Endodermal cell (in vitro differentiated cells): ENCODE data around the gene ZNF566. TPM values are rescaled to one million over a fixed set of nuclear protein-coding genes. Genes with fewer than 3 reads are reported as not detected.

Experiments
- DNase-seq: peaks from one replicate; pipeline ENCODE4 v3.0.0-alpha.2; 2017
- H3K27ac ChIP-seq: 2 replicates; pipeline ENCODE4 v1.5.1; 2013; ENCODE audit warnings: mild to moderate bottlenecking, low read depth, low read length, moderate library complexity
- H3K27me3 ChIP-seq: 2 replicates; pipeline ENCODE4 v1.6.1; 2013; ENCODE audit warnings: mild to moderate bottlenecking, low read length, moderate library complexity; ENCODE audit not compliant: insufficient read depth, control insufficient read depth, poor library complexity, severe bottlenecking
- H3K36me3 ChIP-seq: 2 replicates; pipeline ENCODE4 v1.7.0; 2013; ENCODE audit warnings: mild to moderate bottlenecking, low read length, moderate library complexity; ENCODE audit not compliant: control insufficient read depth, insufficient read depth
- H3K4me1 ChIP-seq: one replicate; pipeline ENCODE4 v1.7.0; 2013; ENCODE audit warnings: low read length; ENCODE audit not compliant: control insufficient read depth, insufficient read depth
- H3K4me3 ChIP-seq: 2 replicates; pipeline ENCODE4 v1.5.1; 2013; ENCODE audit warnings: mild to moderate bottlenecking, low read length, moderate library complexity
- H3K9ac ChIP-seq: 2 replicates; pipeline ENCODE4 v1.6.1; 2013; ENCODE audit warnings: mild to moderate bottlenecking, low read length, moderate library complexity; ENCODE audit not compliant: poor library complexity, severe bottlenecking; ENCODE audit errors: extremely low read depth
- H3K9me3 ChIP-seq: 2 replicates; pipeline ENCODE4 v1.6.1; 2013; ENCODE audit warnings: mild to moderate bottlenecking, low read length, moderate library complexity; ENCODE audit not compliant: control insufficient read depth
- H3K27ac Mint-ChIP-seq: 2 replicates; pipeline ENCODE4 v1.8.0; 2020; ENCODE audit warnings: mixed read lengths
- H3K27me3 Mint-ChIP-seq: 2 replicates; pipeline ENCODE4 v1.8.0; 2021; ENCODE audit warnings: mild to moderate bottlenecking, mixed read lengths; ENCODE audit not compliant: insufficient read depth
- H3K36me3 Mint-ChIP-seq: 2 replicates; pipeline ENCODE4 v1.8.0; 2020; ENCODE audit warnings: low read depth, mixed read lengths
- H3K4me1 Mint-ChIP-seq: 2 replicates; pipeline ENCODE4 v1.8.0; 2020; ENCODE audit warnings: mixed read lengths
- H3K4me3 Mint-ChIP-seq: 2 replicates; pipeline ENCODE4 v1.8.0; 2020; ENCODE audit warnings: mild to moderate bottlenecking, moderate library complexity, mixed read lengths
- H3K9me3 Mint-ChIP-seq: 2 replicates; pipeline ENCODE4 v1.8.0; 2020; ENCODE audit warnings: mild to moderate bottlenecking, mixed read lengths
- WGBS, 2 experiments: methylation state at CpG; one replicate each; pipeline versions ENCODE4 v1.1.5 to v1.1.7; 2013; ENCODE audit warnings: missing lambda C conversion rate in 2 of 2, mixed read lengths in 1 of 2; ENCODE audit not compliant: insufficient coverage in 1 of 2, insufficient read length in 1 of 2; 5-methylcytosine and 5-hydroxymethylcytosine counted together
- total RNA-seq, 2 donors: library from RNA; stranded (reverse); fragmentation: NEBNext Ultra II Directional in 1 of 2; extraction: Animal tissue kit (Norgen Biotek cat#: 25700) in 1 of 2; gene quantifications; 2 replicates in 1 of 2; 3 replicates in 1 of 2; pipeline ENCODE4 v1.2.1, GENCODE V29; 2021
- TF ChIP-seq, protein P1 (sequence below): fragments of 200-600 bp; sonication (generic); conservative IDR thresholded peaks from 2 replicates; pipeline ENCODE4 v1.5.0; 2021; ENCODE audit warnings: antibody characterized with exemption, mild to moderate bottlenecking

The ZNF566 gene
- total RNA-seq, 2 donors from 2014 or later: 10.8 to 13.2 TPM

DNA sequence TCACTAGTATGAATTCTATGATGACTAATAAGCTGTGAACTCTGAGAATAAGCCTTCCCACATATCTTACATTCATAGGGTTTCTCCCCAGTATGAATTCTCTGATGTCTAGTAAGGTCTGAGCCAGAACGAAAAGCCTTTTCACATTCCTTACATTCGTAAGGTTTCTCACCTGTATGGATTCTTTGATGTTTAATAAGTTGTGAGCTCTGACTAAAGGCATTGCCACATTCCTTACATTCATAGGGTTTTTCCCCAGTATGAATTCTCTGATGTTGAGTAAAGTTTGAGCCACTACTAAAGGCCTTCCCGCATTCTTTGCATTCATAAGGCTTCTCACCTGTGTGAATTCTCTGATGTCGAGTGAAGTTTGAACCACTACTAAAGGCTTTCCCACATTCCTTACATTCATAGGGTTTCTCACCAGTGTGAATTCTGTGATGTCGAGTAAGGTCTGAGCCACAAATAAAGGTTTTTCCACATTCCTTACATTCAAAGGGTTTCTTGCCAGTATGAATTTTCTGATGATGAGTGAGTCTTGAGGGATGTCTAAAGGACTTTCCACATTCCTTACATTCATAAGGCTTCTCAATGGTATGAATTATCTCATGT is 40.2 kb downstream of the ZNF566 start:
- TF ChIP-seq, protein P1, sequence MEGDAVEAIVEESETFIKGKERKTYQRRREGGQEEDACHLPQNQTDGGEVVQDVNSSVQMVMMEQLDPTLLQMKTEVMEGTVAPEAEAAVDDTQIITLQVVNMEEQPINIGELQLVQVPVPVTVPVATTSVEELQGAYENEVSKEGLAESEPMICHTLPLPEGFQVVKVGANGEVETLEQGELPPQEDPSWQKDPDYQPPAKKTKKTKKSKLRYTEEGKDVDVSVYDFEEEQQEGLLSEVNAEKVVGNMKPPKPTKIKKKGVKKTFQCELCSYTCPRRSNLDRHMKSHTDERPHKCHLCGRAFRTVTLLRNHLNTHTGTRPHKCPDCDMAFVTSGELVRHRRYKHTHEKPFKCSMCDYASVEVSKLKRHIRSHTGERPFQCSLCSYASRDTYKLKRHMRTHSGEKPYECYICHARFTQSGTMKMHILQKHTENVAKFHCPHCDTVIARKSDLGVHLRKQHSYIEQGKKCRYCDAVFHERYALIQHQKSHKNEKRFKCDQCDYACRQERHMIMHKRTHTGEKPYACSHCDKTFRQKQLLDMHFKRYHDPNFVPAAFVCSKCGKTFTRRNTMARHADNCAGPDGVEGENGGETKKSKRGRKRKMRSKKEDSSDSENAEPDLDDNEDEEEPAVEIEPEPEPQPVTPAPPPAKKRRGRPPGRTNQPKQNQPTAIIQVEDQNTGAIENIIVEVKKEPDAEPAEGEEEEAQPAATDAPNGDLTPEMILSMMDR: no peak
- Mint-ChIP-seq H3K36me3 (peaks cover 80% of the 10 kb centered on the region), H3K4me1 (no peaks in the 10 kb centered on the region), H3K9me3 (peaks cover 75% of the 10 kb centered on the region), H3K4me3 (no peak overlapping the region), H3K27me3 (no peaks in the 10 kb centered on the region), H3K27ac (no peak overlapping the region)
- H3K4me1 ChIP-seq: no peaks in the 10 kb centered on the region
- no peaks in the 10 kb centered on the region for H3K27me3 ChIP-seq
- WGBS, 2 experiments: 99 to 100% methylated on average over 1 to 3 of the region's 5 CpGs
- H3K27ac ChIP-seq: no peak overlapping the region
- no peak overlapping the region for H3K9ac ChIP-seq
- H3K4me3 ChIP-seq: peak overlapping the region; percentile 57
- H3K9me3 ChIP-seq: peaks cover 93% of the 10 kb centered on the region
- peaks cover 59% of the 10 kb centered on the region for H3K36me3 ChIP-seq
- no peak for DNase-seq

- Mint-ChIP-seq H3K9me3 (peaks cover 44% of the 10 kb centered on the region), H3K4me1 (no peaks in the 10 kb centered on the region), H3K27me3 (no peaks in the 10 kb centered on the region), H3K4me3 (no peak overlapping the region), H3K27ac (no peak overlapping the region), H3K36me3 (peaks cover 9% of the 10 kb centered on the region)
- H3K36me3 ChIP-seq: no peaks in the 10 kb centered on the region
- no peak overlapping the region for H3K4me3 ChIP-seq
- WGBS, 2 experiments: 70 to 95% methylated on average over 1 of the region's 1 CpG
- no peak overlapping the region for H3K9ac ChIP-seq
- no peaks in the 10 kb centered on the region for H3K4me1 ChIP-seq
- no peak for DNase-seq
- no peaks in the 10 kb centered on the region for H3K27me3 ChIP-seq
- H3K9me3 ChIP-seq: peaks cover 27% of the 10 kb centered on the region
- H3K27ac ChIP-seq: no peak overlapping the region
- TF ChIP-seq, protein P1: no peak
Measured at GRCh38 chr19:36441339-36441738, 48.0 kb downstream of the ZNF566 start.

- Histone ChIP-seq H3K9me3 (no peaks in the 10 kb centered on the region), H3K4me3 (no peak overlapping the region), H3K9ac (no peak overlapping the region), H3K4me1 (no peaks in the 10 kb centered on the region), H3K27me3 (no peaks in the 10 kb centered on the region), H3K27ac (no peak overlapping the region), H3K36me3 (no peaks in the 10 kb centered on the region)
- TF ChIP-seq, protein P1: no peak
- Mint-ChIP-seq H3K27ac (no peak overlapping the region), H3K36me3 (no peaks in the 10 kb centered on the region), H3K9me3 (peaks cover 12% of the 10 kb centered on the region), H3K27me3 (no peaks in the 10 kb centered on the region), H3K4me3 (no peak overlapping the region), H3K4me1 (no peaks in the 10 kb centered on the region)
- WGBS, 2 experiments: 100% methylated on average over 1 of the region's 2 CpGs; no CpG with 5 or more reads in 1 of the 2 experiments
- DNase-seq: no peak
Measured at GRCh38 chr19:36436531-36436930, 52.8 kb downstream of the ZNF566 start.
